ENCODE measurements around the gene INSYN2B. TPM values are rescaled to one million over a fixed set of nuclear protein-coding genes. Genes with fewer than 3 reads are reported as not detected.

INSYN2B gene
- total and polyA plus RNA-seq, 2 donors (not counting 1 experiment from before 2014, with no cell fraction given) = not detected

GRCh38 chr5:169905017-169905416, 75.3 kb downstream of the INSYN2B start:
- Histone ChIP-seq H2AFZ (ENCODE audit: insufficient read depth, low read depth, low read length, poor library complexity, severe bottlenecking) (no peak overlapping the region), H3K27ac (ENCODE audit: low read length in 2 of 2) (no peak overlapping the region), H3K4me1 (ENCODE audit: control insufficient read depth in 2 of 2, insufficient read depth in 2 of 2, low read length in 2 of 2) (no peaks in the 10 kb centered on the region), H3K36me3 (replicated peaks in 1 of 2; ENCODE audit: control extremely low read depth in 1 of 2, control insufficient read depth in 1 of 2, extremely low read depth in 1 of 2, insufficient read depth in 2 of 2, low read length in 1 of 2) (peaks cover 4 to 25% of the 10 kb centered on the region in 2 experiments), H3K79me2 (ENCODE audit: control insufficient read depth, insufficient read depth, low read length) (peaks cover 10% of the 10 kb centered on the region), H3K27me3 (replicated peaks in 1 of 4; ENCODE audit: control extremely low read depth in 1 of 4, control insufficient read depth in 3 of 4, insufficient read depth in 4 of 4, low read length in 3 of 4) (no peaks in the 10 kb centered on the region), H4K20me1 (ENCODE audit: control insufficient read depth, insufficient read depth, low read length, poor library complexity, severe bottlenecking) (peaks cover 29% of the 10 kb centered on the region), H3K9me3 (ENCODE audit: control extremely low read depth in 1 of 3, control insufficient read depth in 2 of 3, insufficient read depth in 1 of 3, low read length in 2 of 3) (no peaks in the 10 kb centered on the region), H3K4me3 (ENCODE audit: control extremely low read depth in 1 of 5, extremely low read depth in 1 of 5, insufficient read depth in 1 of 5, low read depth in 2 of 5, low read length in 4 of 5) (no peak overlapping the region), H3K4me2 (replicated peaks; ENCODE audit: low read depth, low read length, poor library complexity, severe bottlenecking) (no peak overlapping the region), H3K9ac (ENCODE audit: low read length) (no peak overlapping the region)
- no peak for ATAC-seq (ENCODE audit: low read depth)
- Mint-ChIP-seq H3K27ac (no peak overlapping the region), H3K4me1 (peaks cover 10% of the 10 kb centered on the region), H3K9me3 (ENCODE audit: insufficient read depth) (no peaks in the 10 kb centered on the region), H3K4me3 (no peak overlapping the region), H3K27me3 (no peaks in the 10 kb centered on the region)
- WGBS (ENCODE audit: insufficient coverage) = 86% methylated on average over 1 of the region's 1 CpG
- DNase-seq = no peak
- POLR2A ChIA-PET = no interaction called here
- no peak for TF ChIP-seq EZH2 (IDR thresholded peaks at IDR 0.05; ENCODE audit: borderline replicate concordance, insufficient read depth, low read depth, low read length, poor library complexity, severe bottlenecking)
- TF ChIP-seq, protein P1, sequence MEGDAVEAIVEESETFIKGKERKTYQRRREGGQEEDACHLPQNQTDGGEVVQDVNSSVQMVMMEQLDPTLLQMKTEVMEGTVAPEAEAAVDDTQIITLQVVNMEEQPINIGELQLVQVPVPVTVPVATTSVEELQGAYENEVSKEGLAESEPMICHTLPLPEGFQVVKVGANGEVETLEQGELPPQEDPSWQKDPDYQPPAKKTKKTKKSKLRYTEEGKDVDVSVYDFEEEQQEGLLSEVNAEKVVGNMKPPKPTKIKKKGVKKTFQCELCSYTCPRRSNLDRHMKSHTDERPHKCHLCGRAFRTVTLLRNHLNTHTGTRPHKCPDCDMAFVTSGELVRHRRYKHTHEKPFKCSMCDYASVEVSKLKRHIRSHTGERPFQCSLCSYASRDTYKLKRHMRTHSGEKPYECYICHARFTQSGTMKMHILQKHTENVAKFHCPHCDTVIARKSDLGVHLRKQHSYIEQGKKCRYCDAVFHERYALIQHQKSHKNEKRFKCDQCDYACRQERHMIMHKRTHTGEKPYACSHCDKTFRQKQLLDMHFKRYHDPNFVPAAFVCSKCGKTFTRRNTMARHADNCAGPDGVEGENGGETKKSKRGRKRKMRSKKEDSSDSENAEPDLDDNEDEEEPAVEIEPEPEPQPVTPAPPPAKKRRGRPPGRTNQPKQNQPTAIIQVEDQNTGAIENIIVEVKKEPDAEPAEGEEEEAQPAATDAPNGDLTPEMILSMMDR (IDR thresholded peaks at IDR 0.05) = no peak
- intact Hi-C loops (cut with micrococcal nuclease) = no loop called here
- CTCF ChIA-PET = no interaction called here

GRCh38 chr5:169904508-169904907, 75.8 kb downstream of the INSYN2B start:
- ChIA-PET POLR2A (no interaction called here), CTCF (no interaction called here)
- TF ChIP-seq EZH2 (IDR thresholded peaks at IDR 0.05; ENCODE audit: borderline replicate concordance, insufficient read depth, low read depth, low read length, poor library complexity, severe bottlenecking) = no peak
- TF ChIP-seq, protein P1 (IDR thresholded peaks at IDR 0.05) = no peak
- Histone ChIP-seq H3K9ac (ENCODE audit: low read length) (no peak overlapping the region), H3K9me3 (ENCODE audit: control extremely low read depth in 1 of 3, control insufficient read depth in 2 of 3, insufficient read depth in 1 of 3, low read length in 2 of 3) (no peaks in the 10 kb centered on the region), H3K4me3 (ENCODE audit: control extremely low read depth in 1 of 5, extremely low read depth in 1 of 5, insufficient read depth in 1 of 5, low read depth in 2 of 5, low read length in 4 of 5) (no peak overlapping the region), H4K20me1 (ENCODE audit: control insufficient read depth, insufficient read depth, low read length, poor library complexity, severe bottlenecking) (peaks cover 24% of the 10 kb centered on the region), H3K27ac (ENCODE audit: low read length in 2 of 2) (no peak overlapping the region), H3K36me3 (replicated peaks in 1 of 2; ENCODE audit: control extremely low read depth in 1 of 2, control insufficient read depth in 1 of 2, extremely low read depth in 1 of 2, insufficient read depth in 2 of 2, low read length in 1 of 2) (peaks cover 6 to 25% of the 10 kb centered on the region in 2 experiments), H2AFZ (ENCODE audit: insufficient read depth, low read depth, low read length, poor library complexity, severe bottlenecking) (no peak overlapping the region), H3K4me1 (ENCODE audit: control insufficient read depth in 2 of 2, insufficient read depth in 2 of 2, low read length in 2 of 2) (no peaks in the 10 kb centered on the region), H3K4me2 (replicated peaks; ENCODE audit: low read depth, low read length, poor library complexity, severe bottlenecking) (no peak overlapping the region), H3K27me3 (replicated peaks in 1 of 4; ENCODE audit: control extremely low read depth in 1 of 4, control insufficient read depth in 3 of 4, insufficient read depth in 4 of 4, low read length in 3 of 4) (no peaks in the 10 kb centered on the region), H3K79me2 (ENCODE audit: control insufficient read depth, insufficient read depth, low read length) (peaks cover 8% of the 10 kb centered on the region)
- intact Hi-C loops (cut with micrococcal nuclease) = no loop called here
- DNase-seq (no peak), ATAC-seq (ENCODE audit: low read depth) (no peak)
- peaks cover 10% of the 10 kb centered on the region for H3K4me1 Mint-ChIP-seq
- H3K9me3 Mint-ChIP-seq (ENCODE audit: insufficient read depth) = no peaks in the 10 kb centered on the region
- no peak overlapping the region for H3K27ac Mint-ChIP-seq
- H3K4me3 Mint-ChIP-seq = no peak overlapping the region
- H3K27me3 Mint-ChIP-seq = no peaks in the 10 kb centered on the region
- WGBS (ENCODE audit: insufficient coverage) = 90% methylated on average over 3 of the region's 5 CpGs

Data from B cell (primary cell).